GM19438 (cell line): Measurements from ENCODE around the gene C5orf63.
"Not testable (repeated sequence)": the region's sequence is repeated elsewhere in the genome, so short reads cannot be mapped to it uniquely, and the experiment has no call there.

Experiments used
- ATAC-seq: cut with Tn5 transposase; IDR thresholded peaks from one replicate; pipeline ENCODE4 v1.9.1; 2021; ENCODE audit warnings: low read depth; ENCODE audit not compliant: unreplicated experiment

The C5orf63 gene

GRCh38 chr5:127010362-127010761 lies 62.9 kb downstream of the C5orf63 start:
- ATAC-seq: no peak

GRCh38 chr5:127009784-127010183 lies 63.5 kb downstream of the C5orf63 start:
- no peak for ATAC-seq

DNA sequence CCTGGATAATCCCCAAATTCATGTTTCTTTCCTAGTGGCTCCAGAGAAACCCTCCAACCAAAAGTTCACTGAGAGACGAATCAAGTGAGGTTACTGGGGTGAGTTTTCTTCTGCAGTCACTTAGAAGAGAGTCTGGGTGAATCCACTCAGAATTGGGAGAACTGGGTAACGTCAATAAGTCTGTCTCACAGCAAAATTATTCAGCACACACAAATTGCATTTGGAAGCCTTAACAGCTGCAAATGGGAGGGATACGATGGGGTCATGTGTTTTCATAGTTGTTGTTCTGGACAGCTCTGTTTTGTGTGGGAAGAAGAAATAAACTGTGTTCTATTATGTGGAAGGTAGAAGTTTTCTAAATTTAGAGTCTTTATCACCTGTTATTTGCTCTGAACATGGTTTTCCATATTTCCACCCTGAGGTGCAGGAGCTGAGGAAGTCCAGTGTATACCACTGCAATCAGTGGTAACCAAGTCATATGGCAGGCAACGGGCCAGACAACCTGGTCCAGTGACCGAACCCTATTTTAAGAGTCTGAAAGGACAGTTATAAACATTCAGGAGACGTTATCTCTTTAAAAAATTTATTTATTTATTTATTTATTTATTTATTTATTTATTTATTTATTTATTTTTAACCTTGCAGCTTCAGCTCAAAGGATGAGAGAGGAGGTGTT lies 64.9 kb downstream of the C5orf63 start:
- ATAC-seq: no peak

DNA sequence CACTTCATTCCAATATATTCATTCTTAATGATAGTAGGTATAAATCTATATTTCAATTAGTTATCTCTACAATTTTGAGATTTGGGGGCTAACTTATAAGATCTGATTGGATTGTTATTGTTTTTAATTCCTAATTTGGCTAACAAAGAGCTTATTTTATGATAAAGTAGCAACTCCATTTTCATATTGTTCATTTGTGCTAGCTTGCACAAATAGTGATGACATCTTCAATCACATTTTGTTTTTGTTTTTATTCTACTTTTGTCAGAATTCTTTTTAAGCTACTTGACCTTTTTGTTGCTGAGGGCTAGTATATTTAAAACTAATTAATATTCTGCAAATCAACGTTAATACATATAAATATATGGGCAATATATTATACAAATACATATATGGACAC lies 65.8 kb downstream of the C5orf63 start:
- ATAC-seq: no peak

- ATAC-seq: no peak
Measured at GRCh38 chr5:127006744-127007143, 66.6 kb downstream of the C5orf63 start.

GRCh38 chr5:127005282-127005681 lies 68.0 kb downstream of the C5orf63 start:
- ATAC-seq: not testable (repeated sequence)

DNA sequence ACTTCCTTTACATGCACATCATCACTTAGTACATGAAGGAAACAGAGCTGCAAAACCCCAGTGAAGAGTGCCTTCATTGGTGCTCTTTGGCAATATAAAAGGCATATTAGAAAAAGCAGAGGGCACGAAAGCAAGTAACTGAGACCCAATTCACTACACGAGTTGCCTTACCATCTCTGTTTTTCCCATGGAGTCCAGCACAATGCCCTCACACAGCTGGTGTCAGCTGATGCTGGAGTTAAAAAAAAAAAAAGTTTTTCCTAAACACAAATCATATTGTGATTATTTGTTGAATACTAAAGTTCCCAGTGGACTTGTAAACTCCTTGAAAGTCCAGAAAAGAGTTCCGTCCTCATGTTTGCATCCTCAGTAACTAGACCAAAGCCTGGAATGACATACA lies 68.6 kb downstream of the C5orf63 start:
- no peak for ATAC-seq

- ATAC-seq: no peak
Measured at GRCh38 chr5:127003798-127004495, 69.4 kb downstream of the C5orf63 start.

- ATAC-seq: no peak
Measured at GRCh38 chr5:127002390-127002789, 70.9 kb downstream of the C5orf63 start.

DNA sequence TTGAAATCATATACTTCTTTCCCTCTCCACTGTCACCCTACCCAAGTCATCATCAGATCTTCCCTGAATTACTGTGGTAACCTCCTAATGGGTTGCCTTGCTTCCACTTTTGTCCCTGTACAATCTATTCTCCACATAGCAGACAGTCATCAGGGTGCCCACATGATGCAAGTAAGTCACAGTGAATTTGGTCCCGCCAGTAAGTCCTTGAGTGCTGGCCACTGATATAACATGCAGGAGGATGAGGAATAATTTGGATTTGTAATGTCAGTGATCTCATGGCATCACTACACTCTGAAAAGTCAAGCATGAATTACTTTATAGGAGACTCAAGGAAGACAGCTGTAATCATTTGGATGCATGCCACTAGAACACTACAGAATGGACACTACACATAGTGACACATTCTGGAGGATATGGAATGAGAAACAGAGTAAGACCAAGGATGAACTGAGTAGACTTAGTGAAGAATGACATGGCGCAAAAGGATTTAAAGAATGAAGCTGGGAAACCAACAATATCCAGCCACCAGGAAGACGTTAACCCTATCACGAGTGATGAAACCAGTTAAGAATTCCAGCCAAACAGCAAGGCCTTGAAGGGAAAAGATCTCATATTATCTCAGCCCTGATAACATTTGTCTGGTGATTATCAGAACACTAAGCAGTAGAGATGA lies 71.5 kb downstream of the C5orf63 start:
- ATAC-seq: no peak
